Calu3 (cell line): ENCODE results near the gene OTOGL. TPM values are rescaled to one million over a fixed set of nuclear protein-coding genes. Genes with fewer than 3 reads are reported as not detected.

Experiments
- BruUV-seq: library from RNA; stranded (reverse); fragments of 400-500 nt; replicated peaks from 2 replicates; lab custom pipeline; 2021; lab: Mats Ljungman, UMichigan
- CTCF ChIA-PET: fragments of 300-600 bp; sonication (Branson Sonifier 250); formaldehyde crosslinking; loops from one replicate; lab custom pipeline; 2022; ENCODE audit warnings: antibody characterized with exemption; lab: Charles Lee
- DNase-seq: peaks from one replicate; pipeline ENCODE4 v3.0.0; 2022
- H3K27ac Mint-ChIP-seq: one replicate; pipeline ENCODE4 v1.8.0; 2022; ENCODE audit warnings: mixed read lengths; ENCODE audit not compliant: unreplicated experiment
- H3K27me3 Mint-ChIP-seq: one replicate; pipeline ENCODE4 v1.8.0; 2022; ENCODE audit warnings: mixed read lengths; ENCODE audit not compliant: unreplicated experiment
- H3K36me3 Mint-ChIP-seq: one replicate; pipeline ENCODE4 v1.8.0; 2022; ENCODE audit warnings: mild to moderate bottlenecking, moderate library complexity, mixed read lengths; ENCODE audit not compliant: insufficient read depth, unreplicated experiment
- H3K4me1 Mint-ChIP-seq: one replicate; pipeline ENCODE4 v1.8.0; 2022; ENCODE audit warnings: mild to moderate bottlenecking, low read depth, mixed read lengths; ENCODE audit not compliant: unreplicated experiment
- H3K4me3 Mint-ChIP-seq: one replicate; pipeline ENCODE4 v1.8.0; 2022; ENCODE audit warnings: mild to moderate bottlenecking, low read depth, moderate library complexity, mixed read lengths; ENCODE audit not compliant: unreplicated experiment
- H3K9me3 Mint-ChIP-seq: one replicate; pipeline ENCODE4 v1.8.0; 2022; ENCODE audit warnings: low read depth, mixed read lengths; ENCODE audit not compliant: unreplicated experiment
- CTCF ChIP-seq: fragments of 200-600 bp; IDR thresholded peaks from one replicate; pipeline ENCODE4 v1.8.0; 2022; ENCODE audit warnings: antibody characterized with exemption; ENCODE audit not compliant: unreplicated experiment
- intact Hi-C: fragments of 100-400 bp; cut with micrococcal nuclease; formaldehyde crosslinking; loops from one replicate; pipeline ENCODE4 v1.10.0; 2022; ENCODE audit not compliant: unreplicated experiment
- total RNA-seq: library from RNA; stranded (reverse); gene quantifications from 2 replicates; pipeline ENCODE4 v1.2.3, GENCODE V29; 2022

OTOGL gene
- total RNA-seq, 1 experiment from 2014 or later = 0.09 TPM

- no TSS peak for BruUV-seq
Observed at GRCh38 chr12:80356097-80356496, 256.8 kb downstream of the OTOGL start.

GRCh38 chr12:80359703-80360102, 260.4 kb downstream of the OTOGL start:
- Mint-ChIP-seq H3K4me3 (no peak overlapping the region), H3K27me3 (no peaks in the 10 kb centered on the region), H3K4me1 (no peaks in the 10 kb centered on the region), H3K9me3 (peaks cover 10% of the 10 kb centered on the region), H3K36me3 (no peaks in the 10 kb centered on the region), H3K27ac (no peak overlapping the region)
- no peak for TF ChIP-seq CTCF
- no TSS peak for BruUV-seq
- intact Hi-C loops = no loop called here
- DNase-seq = no peak
- CTCF ChIA-PET = no interaction called here

More at GRCh38 chr12:80356097-80356496, 256.8 kb downstream of the OTOGL start:
- no peak for DNase-seq
- Mint-ChIP-seq H3K27ac (no peak overlapping the region), H3K36me3 (no peaks in the 10 kb centered on the region), H3K9me3 (no peaks in the 10 kb centered on the region), H3K27me3 (no peaks in the 10 kb centered on the region), H3K4me1 (no peaks in the 10 kb centered on the region), H3K4me3 (no peak overlapping the region)
- intact Hi-C loops = no loop called here
- CTCF ChIA-PET = no interaction called here
- TF ChIP-seq CTCF = no peak

- no peak for TF ChIP-seq CTCF
- H3K27me3 Mint-ChIP-seq = no peaks in the 10 kb centered on the region
- H3K27ac Mint-ChIP-seq = no peak overlapping the region
- no peaks in the 10 kb centered on the region for H3K36me3 Mint-ChIP-seq
- intact Hi-C loops = no loop called here
- no peaks in the 10 kb centered on the region for H3K4me1 Mint-ChIP-seq
- DNase-seq = no peak
- BruUV-seq = no TSS peak
- H3K9me3 Mint-ChIP-seq = peaks cover 10% of the 10 kb centered on the region
- H3K4me3 Mint-ChIP-seq = no peak overlapping the region
- CTCF ChIA-PET = no interaction called here
Observed at GRCh38 chr12:80364056-80364455, 264.7 kb downstream of the OTOGL start.

- H3K27ac Mint-ChIP-seq = no peak overlapping the region
Observed at GRCh38 chr12:80373666-80374065, 274.3 kb downstream of the OTOGL start.

More at GRCh38 chr12:80373666-80374065, 274.3 kb downstream of the OTOGL start:
- intact Hi-C loops = no loop called here
- Mint-ChIP-seq H3K36me3 (no peaks in the 10 kb centered on the region), H3K9me3 (no peaks in the 10 kb centered on the region), H3K4me1 (no peaks in the 10 kb centered on the region), H3K4me3 (no peak overlapping the region), H3K27me3 (no peaks in the 10 kb centered on the region)
- DNase-seq = no peak
- no peak for TF ChIP-seq CTCF
- no TSS peak for BruUV-seq
- CTCF ChIA-PET = no interaction called here
